Pulmonary artery endothelial cell (primary cell): Measurements from ENCODE around the gene RPS29. TPM values are rescaled to one million over a fixed set of nuclear protein-coding genes. Genes with fewer than 3 reads are reported as not detected.
"Not testable (repeated sequence)": the region's sequence is repeated elsewhere in the genome, so short reads cannot be mapped to it uniquely, and the experiment has no call there.

Experiments used
- DNase-seq: peaks from one replicate; pipeline ENCODE4 v3.0.0-alpha.2; 2011; ENCODE audit warnings: low read depth, low spot score
- total RNA-seq: library from RNA; depleted of rRNA; stranded (reverse); fragments of >200 nt; gene quantifications from 2 replicates; pipeline ENCODE4 v1.2.3, GENCODE V29; 2014

The RPS29 gene
- 490 and 1,766 TPM in 2 replicates for total RNA-seq

GRCh38 chr14:49585803-49586672 is at the start of gene RPS29:
Gene RPS29, minus strand, starts transcription at chr14:49586380. Its CDS starts 34 bp downstream, at chr14:49586346.
- peak; percentile 94 for DNase-seq

- DNase-seq: peak; percentile 17
Observed at GRCh38 chr14:49634547-49635334, 48.6 kb upstream of the RPS29 start, which contains the start of gene DNAAF2. Gene DNAAF2, minus strand, starts transcription at chr14:49635244. Its CDS starts 95 bp downstream, at chr14:49635149.

- DNase-seq: peak; percentile 89
Observed at GRCh38 chr14:49633640-49634546, 47.7 kb upstream of the RPS29 start.

GRCh38 chr14:49623941-49624839 is 38.0 kb upstream of the RPS29 start:
- peak; percentile 5 for DNase-seq

GRCh38 chr14:49623387-49623786 is 37.2 kb upstream of the RPS29 start:
- no peak for DNase-seq

GRCh38 chr14:49622022-49622607 is 35.9 kb upstream of the RPS29 start:
- DNase-seq: no peak

GRCh38 chr14:49621114-49621881 is 35.1 kb upstream of the RPS29 start:
- DNase-seq: peak; percentile 26

GRCh38 chr14:49620182-49621113 is 34.3 kb upstream of the RPS29 start, which contains the start of the genes MGAT2 and RPL36AL:
Gene MGAT2, plus strand, starts transcription at chr14:49620799. Its CDS starts 470 bp downstream, at chr14:49621269.
Gene RPL36AL, minus strand, starts transcription at chr14:49620626. Its CDS starts 1,522 bp downstream, at chr14:49619104.
- DNase-seq: peak; percentile 95

GRCh38 chr14:49619730-49620129 is 33.5 kb upstream of the RPS29 start:
- DNase-seq: no peak

- not testable (repeated sequence) for DNase-seq
Observed at GRCh38 chr14:49619273-49619672, 33.1 kb upstream of the RPS29 start.

- no peak for DNase-seq
Observed at GRCh38 chr14:49617852-49618519, 31.8 kb upstream of the RPS29 start.

- DNase-seq: no peak
Observed at GRCh38 chr14:49615776-49616175, 29.6 kb upstream of the RPS29 start.

GRCh38 chr14:49614196-49614595 is 28.0 kb upstream of the RPS29 start:
- DNase-seq: no peak

- DNase-seq: no peak
Observed at GRCh38 chr14:49612671-49613070, 26.5 kb upstream of the RPS29 start.

- no peak for DNase-seq
Observed at GRCh38 chr14:49612251-49612650, 26.1 kb upstream of the RPS29 start.

- DNase-seq: no peak
Observed at GRCh38 chr14:49607583-49607982, 21.4 kb upstream of the RPS29 start.
